IPS-NIHi7 (cell line): ENCODE results near the gene CLDN5.
A peak's percentile ranks its signal among the peaks of the same experiment; 100 is the strongest.
"Not testable (repeated sequence)": the region's sequence is repeated elsewhere in the genome, so short reads cannot be mapped to it uniquely, and the experiment has no call there.

Source experiments
- DNase-seq: peaks from one replicate; pipeline ENCODE4 v3.0.0; 2012; ENCODE audit warnings: mixed read lengths; ENCODE audit errors: extremely low spot score

CLDN5 gene

DNA sequence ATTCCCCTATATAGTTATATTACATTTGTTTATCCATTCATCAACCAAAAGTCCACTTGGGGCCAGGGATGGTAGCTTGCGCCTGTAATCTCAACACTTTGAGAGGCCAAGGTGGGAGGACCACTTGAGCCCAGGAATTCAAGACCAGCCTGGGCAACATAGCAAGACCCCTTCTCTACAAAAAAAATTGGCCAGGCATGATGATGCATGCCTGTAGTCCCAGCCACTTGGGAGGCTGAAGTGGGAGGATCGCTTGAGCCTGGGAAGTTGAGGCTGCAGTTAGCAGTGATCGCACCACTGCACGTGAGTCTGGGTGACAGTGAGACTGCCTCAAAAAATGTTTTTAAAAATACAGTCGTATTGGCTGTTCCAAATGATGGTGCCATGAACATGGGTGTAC, 24.2 kb upstream of the CLDN5 start:
- DNase-seq, result not testable (repeated sequence)

- no peak for DNase-seq
Measured at GRCh38 chr22:19547620-19548019, 23.4 kb upstream of the CLDN5 start.

GRCh38 chr22:19546680-19547079, 22.5 kb upstream of the CLDN5 start:
- DNase-seq, result no peak

DNA sequence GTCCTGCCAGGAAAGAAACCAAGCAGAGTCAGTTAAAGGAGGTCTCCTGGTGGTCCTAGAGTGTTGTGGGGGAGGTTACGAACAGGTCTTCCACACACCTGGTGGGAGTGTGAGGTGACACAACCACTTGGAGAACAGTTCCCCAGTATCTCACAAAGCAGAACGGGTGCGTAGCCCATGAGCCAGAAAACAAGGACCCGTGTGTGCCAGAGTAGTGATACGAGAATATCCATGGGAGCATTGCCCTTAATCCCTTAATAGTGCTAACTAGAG, 21.7 kb upstream of the CLDN5 start:
- no peak for DNase-seq

DNA sequence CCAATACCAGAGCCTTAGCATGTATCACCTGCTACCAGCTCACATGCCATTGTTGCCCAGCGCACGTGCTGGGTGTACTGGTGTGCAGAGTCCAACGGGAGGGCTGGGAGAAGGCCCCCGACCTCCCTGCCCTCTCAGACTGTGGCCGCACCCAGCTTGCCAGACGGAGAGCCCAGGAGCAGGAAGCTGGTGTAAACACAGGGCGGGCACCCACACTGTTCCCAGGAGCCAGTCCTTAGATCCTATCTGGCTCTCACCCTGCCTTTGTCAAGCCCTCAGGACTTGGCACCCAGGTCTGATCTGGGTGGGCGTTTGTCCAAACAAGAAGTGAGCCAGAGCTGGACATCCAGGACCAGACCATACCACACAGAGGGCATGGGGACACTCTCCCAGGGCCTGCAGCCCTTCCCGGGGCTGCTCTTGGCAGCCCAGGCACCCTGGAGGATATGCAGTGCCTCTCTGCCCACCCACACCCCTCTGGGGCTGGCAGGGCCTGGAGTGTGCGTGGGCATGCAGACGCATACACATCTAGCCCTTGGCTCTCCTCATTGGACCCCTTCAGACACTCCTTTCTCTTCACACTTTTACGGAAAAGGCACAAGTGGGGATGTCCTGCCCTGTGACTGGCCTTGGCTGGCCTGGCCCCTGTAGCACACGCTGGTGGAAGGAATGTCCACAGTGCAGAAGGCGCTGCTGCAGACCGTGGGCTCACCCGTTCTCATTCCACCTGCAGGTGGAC, 19.9 kb upstream of the CLDN5 start:
- no peak for DNase-seq

DNA sequence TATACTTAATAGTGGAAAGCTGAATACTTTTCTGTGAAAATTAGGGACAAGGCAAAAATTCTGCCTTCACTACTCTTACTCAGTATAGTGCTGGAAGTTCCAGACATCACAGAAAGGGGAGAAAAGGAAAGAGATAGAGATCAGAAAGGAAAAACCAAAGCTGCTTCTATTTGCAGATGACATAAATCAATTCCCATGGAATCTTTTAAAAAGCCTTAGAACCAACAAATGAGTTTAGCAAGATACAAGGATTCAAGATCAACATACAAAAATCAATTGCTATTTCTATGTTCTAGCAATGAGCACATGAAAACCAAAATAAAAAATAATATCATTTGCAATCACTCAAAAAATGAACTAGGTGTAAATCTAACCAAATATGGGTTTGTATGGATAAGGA, 16.2 kb upstream of the CLDN5 start:
- DNase-seq, result no peak

DNA sequence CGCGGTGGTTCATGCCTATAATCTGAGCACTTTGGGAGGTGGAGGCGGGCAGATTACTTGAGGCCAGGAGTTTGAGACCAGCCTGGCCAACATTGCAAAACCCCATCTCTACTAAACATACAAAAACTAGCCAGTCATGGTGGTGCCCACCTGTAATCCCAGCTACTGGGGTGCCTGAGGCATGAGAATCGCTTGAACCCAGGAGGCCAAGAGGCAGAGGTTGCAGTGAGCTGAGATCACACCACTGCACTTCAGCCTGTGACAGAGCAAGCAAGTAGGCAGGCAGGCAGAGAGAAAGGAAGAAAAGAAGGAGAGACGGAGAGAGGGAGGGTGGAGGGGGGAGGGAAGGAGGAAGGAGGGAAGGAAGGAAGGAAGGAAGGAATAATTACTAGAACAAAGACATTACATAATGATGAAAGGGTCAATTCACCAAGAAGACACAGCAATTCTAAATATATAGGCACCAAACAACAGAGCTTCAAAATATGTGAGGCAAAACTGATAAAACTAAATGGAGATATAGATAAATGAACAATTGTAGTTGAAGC, 13.8 kb upstream of the CLDN5 start:
- DNase-seq, result no peak

GRCh38 chr22:19536564-19536963, 12.4 kb upstream of the CLDN5 start:
- DNase-seq, result no peak

DNA sequence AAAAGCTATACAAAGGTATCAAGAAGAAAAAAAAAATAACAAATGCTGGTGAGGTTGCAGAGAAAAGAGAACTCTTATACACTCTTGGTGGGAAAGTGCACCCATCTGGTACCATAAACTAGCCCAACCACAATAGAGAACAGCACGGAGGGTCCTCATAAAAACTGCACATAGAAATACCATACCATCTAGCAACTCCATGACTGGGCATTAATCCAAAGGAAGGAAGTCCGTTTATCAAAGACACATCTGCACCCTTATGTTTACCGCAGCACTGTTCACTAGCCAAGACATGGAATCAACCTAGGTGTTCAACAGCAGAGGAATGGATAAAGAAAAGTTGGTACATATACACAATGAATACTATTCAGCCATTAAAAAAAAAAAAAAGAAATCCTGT, 10.8 kb upstream of the CLDN5 start:
- DNase-seq, result no peak

- DNase-seq, result no peak
Measured at GRCh38 chr22:19533857-19534256, 9.6 kb upstream of the CLDN5 start.

DNA sequence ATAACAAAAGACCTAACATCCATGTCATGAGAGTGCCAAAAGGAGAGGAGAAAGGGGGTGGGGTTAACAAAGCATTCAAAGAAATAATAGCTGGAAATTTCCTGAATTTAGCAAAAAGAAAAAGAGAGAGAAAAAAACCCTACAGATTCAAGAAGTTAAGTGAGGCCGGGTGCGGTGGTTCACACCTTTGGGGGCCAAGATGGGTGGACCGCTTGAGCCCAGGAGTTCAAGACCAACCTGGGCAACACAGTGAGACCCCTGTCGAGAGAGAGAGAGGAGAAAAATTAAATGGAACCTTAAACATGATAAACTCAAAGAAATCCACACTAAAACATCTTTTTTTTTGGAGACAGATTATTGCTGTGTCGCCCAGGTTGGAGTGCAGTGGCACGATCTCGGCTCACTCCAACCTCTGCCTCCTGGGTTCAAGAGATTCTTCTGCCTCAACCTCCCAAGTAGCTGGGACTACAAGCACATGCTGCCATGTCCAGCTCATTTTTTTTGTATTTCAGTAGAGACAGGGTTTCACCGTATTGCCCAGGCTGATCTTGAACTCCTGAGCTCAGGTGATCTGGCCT, 8.9 kb upstream of the CLDN5 start:
- no peak for DNase-seq

DNA sequence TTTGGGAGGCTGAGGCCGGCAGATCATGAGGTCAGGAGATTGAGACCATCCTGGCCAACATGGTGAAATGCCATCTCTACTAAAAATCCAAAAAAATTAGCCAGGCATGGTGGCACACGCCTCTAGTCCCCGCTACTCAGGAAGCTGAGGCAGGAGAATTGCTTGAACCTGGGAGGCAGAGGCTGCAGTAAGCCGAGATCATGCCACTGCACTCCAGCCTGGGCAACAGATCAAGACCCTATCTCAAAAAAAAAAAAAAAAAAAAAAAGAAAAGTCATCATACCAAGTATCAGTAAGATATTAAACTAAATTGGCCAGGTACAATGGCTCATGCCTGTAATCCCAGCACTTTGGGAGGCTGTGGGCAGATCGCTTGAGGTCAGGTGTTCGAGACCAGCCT, 7.1 kb upstream of the CLDN5 start:
- DNase-seq, result not testable (repeated sequence)

- DNase-seq, result no peak
Measured at GRCh38 chr22:19530751-19531150, 6.5 kb upstream of the CLDN5 start.

DNA sequence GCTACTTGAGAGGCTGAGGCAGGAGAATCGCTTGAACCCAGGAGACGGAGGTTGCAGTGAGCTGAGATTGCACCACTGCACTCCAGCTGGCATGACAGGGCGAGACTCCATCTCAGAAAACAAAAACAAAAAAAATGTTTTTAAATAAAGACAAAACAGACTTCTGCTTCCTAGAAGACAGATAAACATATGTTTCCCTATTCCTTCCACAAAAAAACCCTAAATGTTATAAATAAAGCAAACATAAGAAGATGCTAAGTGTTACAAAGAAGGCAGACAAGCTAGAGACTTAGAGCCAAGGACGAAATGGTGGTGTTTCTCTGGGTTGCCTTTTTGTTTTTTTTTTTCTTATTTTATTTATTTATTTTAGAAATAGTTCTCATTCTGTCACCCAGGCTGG, 5.6 kb upstream of the CLDN5 start:
- DNase-seq, result no peak

GRCh38 chr22:19527861-19528417, 3.7 kb upstream of the CLDN5 start:
- DNase-seq, result no peak

DNA sequence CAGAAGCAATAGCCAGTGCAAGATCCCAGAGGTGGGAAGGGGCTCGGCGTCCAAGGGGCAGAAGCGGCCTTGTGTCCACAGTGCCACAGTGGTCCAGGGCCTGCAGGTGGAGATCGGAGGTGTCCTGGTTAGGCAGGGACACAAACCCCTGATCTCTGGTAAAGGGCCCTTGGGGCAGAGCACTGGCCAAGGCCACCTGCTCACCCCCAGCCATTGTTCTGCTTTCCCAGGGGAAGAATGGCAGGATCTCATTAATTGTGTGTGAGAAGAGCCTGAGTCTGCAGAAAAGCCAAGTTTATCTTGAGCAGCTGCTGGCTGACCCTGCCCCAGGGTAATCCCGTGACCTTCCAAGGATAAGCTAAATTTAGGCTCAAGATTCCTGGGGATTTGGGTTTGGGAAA, 3.1 kb upstream of the CLDN5 start:
- DNase-seq, result peak; percentile 10

DNA sequence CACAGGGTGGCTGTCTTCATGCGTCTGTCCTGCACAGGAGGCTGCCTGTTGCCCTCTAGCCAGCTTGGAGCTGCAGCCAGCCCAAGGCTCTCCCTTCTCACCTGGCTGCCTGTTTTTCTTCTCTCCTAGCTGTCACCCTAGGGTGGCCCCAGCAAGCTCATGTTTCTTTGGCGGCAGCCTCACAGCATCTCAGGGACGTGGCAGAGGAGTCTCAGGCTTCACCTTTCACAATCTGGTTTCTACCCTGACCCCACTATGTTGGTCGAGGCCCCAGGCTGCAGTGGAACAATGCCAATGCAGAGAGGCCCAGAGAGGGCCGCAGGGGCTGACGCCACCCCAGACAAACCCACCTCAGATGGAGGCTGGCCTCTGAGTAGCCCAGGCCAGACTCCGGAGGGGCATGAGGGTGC, 2.5 kb upstream of the CLDN5 start:
- DNase-seq, result no peak

DNA sequence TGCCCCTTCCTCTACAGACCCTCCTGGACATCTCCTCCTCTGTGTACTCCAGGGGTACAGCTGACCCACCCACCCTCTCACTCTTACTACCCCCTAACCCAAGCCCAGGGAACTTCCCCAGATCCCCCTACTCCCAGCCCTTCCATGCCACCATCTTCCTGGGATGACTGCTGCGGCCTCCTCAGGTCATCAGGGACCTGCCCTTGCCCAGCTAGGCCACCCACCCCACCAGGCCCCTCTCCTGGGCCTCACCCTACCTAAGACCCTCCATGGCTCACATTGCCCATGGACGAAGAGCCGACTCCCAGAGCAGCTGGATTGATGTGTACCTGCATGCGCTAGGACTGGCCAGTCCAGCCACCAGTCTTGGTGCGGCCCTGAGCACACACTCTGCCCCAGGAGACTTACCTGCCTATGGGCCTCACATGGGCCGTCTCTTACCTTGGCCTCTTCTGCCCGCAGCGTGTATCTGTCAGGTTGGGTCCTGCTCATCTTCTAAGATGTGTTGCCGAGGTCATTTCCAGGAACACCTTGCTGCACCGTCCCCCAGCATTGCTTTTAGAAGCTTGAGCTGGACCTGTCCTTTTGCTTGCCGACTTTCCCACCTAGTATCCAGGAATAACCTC, 2.0 kb upstream of the CLDN5 start:
- no peak for DNase-seq

DNA sequence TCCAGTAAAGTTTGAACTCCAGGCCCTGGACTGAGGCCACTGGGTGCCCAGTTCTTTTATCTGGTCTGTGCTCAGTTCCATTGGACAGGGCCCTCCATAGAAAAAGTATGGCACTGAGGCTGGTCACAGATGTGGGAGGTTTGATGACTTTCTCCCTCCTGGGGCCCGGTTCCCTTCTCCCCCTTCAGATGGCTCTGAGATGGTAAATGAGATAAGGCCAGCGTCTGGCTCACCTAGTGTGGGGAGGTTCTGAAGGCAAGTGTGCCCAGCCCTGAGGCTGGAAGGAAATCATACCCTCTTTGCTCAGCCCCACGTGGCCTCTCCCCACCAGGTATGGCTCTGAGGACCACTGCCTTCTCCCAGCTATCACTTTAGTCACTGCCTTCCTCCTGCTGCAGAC, 1.5 kb upstream of the CLDN5 start:
- DNase-seq, result no peak

GRCh38 chr22:19525116-19525660, 978 bp upstream of the CLDN5 start:
- no peak for DNase-seq

- peak; percentile 73 for DNase-seq
Measured at GRCh38 chr22:19523240-19524169, 705 bp downstream of the CLDN5 start.

- no peak for DNase-seq
Measured at GRCh38 chr22:19522881-19523239, 1.4 kb downstream of the CLDN5 start.
